HL-60 (cell line): ENCODE measurements around the gene BCAR1.

ENCODE experiments used
- DNase-seq, 2 experiments: peaks; one replicate each; pipeline ENCODE4 v3.0.0-alpha.2; 2010 to 2020; ENCODE audit warnings: low read depth in 1 of 2, low spot score in 1 of 2
- H3K27ac ChIP-seq: fragments of 250-450 bp; sonication (Bioruptor Pico); replicated peaks from 2 replicates; pipeline ENCODE4 v1.5.1; 2020; ENCODE audit warnings: mild to moderate bottlenecking, moderate library complexity
- H3K27me3 ChIP-seq: fragments of 250-450 bp; sonication (Bioruptor Pico); 2 replicates; pipeline ENCODE4 v1.5.1; 2021; ENCODE audit warnings: mild to moderate bottlenecking, moderate library complexity; ENCODE audit not compliant: insufficient read depth, poor library complexity, severe bottlenecking
- H3K4me3 ChIP-seq: replicated peaks from 2 replicates; pipeline ENCODE4 v1.5.1; 2011; ENCODE audit warnings: mild to moderate bottlenecking, control low read depth, low read length; ENCODE audit not compliant: insufficient read depth
- GABPA ChIP-seq: IDR thresholded peaks from 2 replicates; pipeline ENCODE4 v1.6.1; 2012; ENCODE audit warnings: low read depth
- POLR2AphosphoS5 ChIP-seq: IDR thresholded peaks from 2 replicates; pipeline ENCODE4 v1.6.1; 2012; ENCODE audit warnings: low read depth
- SPI1 ChIP-seq: IDR thresholded peaks from 2 replicates; pipeline ENCODE4 v1.6.1; 2012; ENCODE audit warnings: low read depth, mild to moderate bottlenecking, borderline replicate concordance
- TF ChIP-seq, protein P1 (sequence below): IDR thresholded peaks from one replicate; pipeline ENCODE4 v1.5.1; 2011; ENCODE audit warnings: low read length, control low read depth, inconsistent platforms; ENCODE audit not compliant: insufficient read depth
- TF ChIP-seq, protein P2 (sequence below): IDR thresholded peaks from 2 replicates; pipeline ENCODE4 v1.6.1; 2012; ENCODE audit warnings: low read depth; ENCODE audit not compliant: insufficient replicate concordance

Gene BCAR1

DNA sequence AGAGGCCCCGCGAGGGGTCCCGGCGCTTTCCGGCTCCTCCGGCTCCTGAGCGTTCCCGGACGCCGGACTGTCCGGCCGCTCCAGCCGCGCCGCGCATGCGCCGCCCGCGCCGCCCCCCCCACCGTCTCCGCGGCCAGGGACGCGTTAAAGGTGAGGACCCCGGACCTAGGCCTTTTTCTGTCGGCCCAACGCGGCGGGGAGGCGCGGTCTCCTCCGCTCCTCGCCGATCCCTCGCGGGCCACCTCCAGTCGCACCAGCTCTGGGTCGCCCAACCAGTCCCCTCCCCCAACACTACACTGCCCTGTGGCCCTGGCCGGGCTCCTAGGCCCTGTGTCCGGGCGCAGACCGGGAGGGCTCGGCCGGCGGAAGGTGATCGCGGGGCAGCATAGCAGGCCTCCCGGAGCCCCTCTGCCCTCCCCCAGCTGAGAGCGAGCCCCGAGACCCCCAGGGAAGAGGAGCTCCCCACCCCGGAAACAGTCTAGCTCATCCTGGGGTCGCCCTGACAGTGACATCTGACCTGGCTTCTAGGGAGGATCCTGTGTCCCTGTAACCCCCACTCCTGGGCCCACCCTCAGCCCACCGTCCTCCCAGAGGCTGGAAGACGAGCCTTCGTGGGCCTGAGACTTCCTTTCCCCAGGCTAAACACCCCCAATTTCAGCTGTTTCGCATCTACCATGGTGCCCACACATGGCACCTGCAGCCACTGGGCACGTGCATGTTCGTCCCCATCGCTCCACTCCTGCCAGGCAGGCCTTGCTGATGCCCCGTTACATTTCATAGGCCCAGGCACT, 14.7 kb upstream of the BCAR1 start:
- TF ChIP-seq, protein P1, sequence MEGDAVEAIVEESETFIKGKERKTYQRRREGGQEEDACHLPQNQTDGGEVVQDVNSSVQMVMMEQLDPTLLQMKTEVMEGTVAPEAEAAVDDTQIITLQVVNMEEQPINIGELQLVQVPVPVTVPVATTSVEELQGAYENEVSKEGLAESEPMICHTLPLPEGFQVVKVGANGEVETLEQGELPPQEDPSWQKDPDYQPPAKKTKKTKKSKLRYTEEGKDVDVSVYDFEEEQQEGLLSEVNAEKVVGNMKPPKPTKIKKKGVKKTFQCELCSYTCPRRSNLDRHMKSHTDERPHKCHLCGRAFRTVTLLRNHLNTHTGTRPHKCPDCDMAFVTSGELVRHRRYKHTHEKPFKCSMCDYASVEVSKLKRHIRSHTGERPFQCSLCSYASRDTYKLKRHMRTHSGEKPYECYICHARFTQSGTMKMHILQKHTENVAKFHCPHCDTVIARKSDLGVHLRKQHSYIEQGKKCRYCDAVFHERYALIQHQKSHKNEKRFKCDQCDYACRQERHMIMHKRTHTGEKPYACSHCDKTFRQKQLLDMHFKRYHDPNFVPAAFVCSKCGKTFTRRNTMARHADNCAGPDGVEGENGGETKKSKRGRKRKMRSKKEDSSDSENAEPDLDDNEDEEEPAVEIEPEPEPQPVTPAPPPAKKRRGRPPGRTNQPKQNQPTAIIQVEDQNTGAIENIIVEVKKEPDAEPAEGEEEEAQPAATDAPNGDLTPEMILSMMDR = no peak
- TF ChIP-seq POLR2AphosphoS5 (no peak), GABPA (no peak), SPI1 (no peak)
- TF ChIP-seq, protein P2, sequence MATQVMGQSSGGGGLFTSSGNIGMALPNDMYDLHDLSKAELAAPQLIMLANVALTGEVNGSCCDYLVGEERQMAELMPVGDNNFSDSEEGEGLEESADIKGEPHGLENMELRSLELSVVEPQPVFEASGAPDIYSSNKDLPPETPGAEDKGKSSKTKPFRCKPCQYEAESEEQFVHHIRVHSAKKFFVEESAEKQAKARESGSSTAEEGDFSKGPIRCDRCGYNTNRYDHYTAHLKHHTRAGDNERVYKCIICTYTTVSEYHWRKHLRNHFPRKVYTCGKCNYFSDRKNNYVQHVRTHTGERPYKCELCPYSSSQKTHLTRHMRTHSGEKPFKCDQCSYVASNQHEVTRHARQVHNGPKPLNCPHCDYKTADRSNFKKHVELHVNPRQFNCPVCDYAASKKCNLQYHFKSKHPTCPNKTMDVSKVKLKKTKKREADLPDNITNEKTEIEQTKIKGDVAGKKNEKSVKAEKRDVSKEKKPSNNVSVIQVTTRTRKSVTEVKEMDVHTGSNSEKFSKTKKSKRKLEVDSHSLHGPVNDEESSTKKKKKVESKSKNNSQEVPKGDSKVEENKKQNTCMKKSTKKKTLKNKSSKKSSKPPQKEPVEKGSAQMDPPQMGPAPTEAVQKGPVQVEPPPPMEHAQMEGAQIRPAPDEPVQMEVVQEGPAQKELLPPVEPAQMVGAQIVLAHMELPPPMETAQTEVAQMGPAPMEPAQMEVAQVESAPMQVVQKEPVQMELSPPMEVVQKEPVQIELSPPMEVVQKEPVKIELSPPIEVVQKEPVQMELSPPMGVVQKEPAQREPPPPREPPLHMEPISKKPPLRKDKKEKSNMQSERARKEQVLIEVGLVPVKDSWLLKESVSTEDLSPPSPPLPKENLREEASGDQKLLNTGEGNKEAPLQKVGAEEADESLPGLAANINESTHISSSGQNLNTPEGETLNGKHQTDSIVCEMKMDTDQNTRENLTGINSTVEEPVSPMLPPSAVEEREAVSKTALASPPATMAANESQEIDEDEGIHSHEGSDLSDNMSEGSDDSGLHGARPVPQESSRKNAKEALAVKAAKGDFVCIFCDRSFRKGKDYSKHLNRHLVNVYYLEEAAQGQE = no peak
- Histone ChIP-seq H3K27ac (no peak overlapping the region), H3K27me3 (peaks cover 54% of the 10 kb centered on the region), H3K4me3 (no peak overlapping the region; the same call in 1 of the 2 replicates)
- DNase-seq = no peak

DNA sequence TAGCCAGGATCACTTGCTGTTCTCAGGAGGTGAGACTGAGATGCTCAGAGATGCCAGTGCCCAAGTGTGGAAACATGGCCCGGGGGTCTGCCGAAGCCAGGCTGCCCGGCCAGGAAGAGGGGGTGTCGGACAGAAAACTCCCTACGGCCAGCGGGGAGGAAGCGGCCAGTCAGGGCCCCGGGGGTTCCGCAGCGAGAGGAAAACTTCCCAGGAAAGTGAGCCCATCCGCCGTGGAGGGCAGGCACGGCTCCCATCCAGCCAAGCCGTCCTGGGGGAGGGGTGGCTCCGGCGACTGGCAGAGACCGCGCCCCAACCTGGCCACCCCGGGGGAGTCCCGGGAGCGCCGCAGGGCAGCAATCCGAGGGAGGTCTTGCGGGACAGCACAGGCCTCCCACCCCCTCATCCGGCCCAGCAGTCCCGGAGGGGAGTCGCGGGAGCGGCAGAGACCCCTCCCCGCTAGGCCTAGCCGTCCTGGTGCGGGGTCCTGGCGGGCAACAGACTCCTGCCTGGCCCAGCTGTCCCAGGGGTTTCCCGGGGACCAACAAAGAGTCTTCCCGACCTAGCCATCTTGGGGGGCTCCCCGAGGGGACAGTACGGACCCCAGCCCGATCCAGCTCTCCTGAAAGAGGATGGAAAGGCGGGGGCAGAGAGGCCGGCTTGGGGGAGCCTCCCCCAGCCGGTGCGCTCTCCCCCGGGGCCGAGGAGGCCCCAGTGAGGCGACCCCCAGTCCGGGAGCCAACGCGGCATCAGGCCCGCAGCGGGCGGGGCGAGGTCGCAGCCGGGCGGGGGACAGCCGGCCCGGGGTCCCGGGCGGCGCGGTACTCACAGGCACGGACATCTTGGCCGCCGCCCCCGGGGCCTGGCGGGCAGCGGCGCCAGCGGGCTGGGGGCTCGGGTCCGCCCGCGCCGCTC, 13.8 kb upstream of the BCAR1 start:
- TF ChIP-seq POLR2AphosphoS5 (no peak), SPI1 (no peak), GABPA (no peak)
- TF ChIP-seq, protein P2 = no peak
- TF ChIP-seq, protein P1 = no peak
- no peak overlapping the region for H3K27ac ChIP-seq
- H3K4me3 ChIP-seq = no peak overlapping the region; the same call in 1 of the 2 replicates
- H3K27me3 ChIP-seq = peaks cover 51% of the 10 kb centered on the region
- no peak for DNase-seq

DNA sequence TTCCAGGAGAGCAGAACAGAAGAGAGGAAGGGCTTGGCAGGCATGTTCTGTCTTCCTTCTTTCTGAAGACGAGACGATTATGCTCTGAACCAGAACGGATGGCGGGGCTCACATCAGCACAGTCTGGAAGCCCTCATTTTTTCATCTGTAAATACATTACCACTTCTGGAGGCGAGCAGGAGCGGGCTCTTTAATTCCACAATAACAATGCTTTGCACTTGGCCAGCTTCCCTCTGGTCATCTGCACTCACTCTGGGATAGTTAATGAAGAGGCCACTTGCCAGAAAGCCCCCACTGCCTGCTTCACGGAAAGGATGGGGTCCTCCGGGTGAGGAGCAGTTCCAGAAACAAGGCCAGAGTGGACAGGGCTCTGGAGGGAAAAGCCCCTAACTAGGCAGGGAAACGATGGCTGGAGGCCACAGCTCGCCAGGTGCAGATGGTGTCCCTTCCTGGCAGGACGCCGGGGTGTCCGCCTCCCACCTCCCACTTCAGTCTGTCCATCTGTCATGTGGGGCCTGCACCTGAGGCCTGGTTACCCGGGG, 13.1 kb upstream of the BCAR1 start:
- DNase-seq = no peak
- no peak overlapping the region for H3K27ac ChIP-seq
- H3K4me3 ChIP-seq = no peak overlapping the region
- no peak for TF ChIP-seq GABPA
- no peak for TF ChIP-seq SPI1
- peaks cover 51% of the 10 kb centered on the region for H3K27me3 ChIP-seq
